HepG2 (cell line): ENCODE results near the gene RUNDC1. TPM values are rescaled to one million over a fixed set of nuclear protein-coding genes. Genes with fewer than 3 reads are reported as not detected.

Source experiments
- DMAP1 ChIP-seq: IDR thresholded peaks from 2 replicates; pipeline ENCODE4 v1.6.1; 2016
- MBNL3 ChIP-seq: fragments of 250-450 bp; sonication (Bioruptor Pico); conservative IDR thresholded peaks from 2 replicates; pipeline ENCODE4 v1.8.0; 2022; ENCODE audit warnings: mild to moderate bottlenecking, inconsistent platforms
- SNAI1 ChIP-seq: sonication (generic); formaldehyde crosslinking; IDR thresholded peaks from 2 replicates; pipeline ENCODE4 v1.5.0; 2020; ENCODE audit warnings: mild to moderate bottlenecking, missing genetic modification reagents, borderline replicate concordance
- SYNCRIP ChIP-seq: fragments of 200-400 bp; formaldehyde crosslinking; IDR thresholded peaks from 2 replicates; pipeline ENCODE4 v1.6.1; 2018; ENCODE audit warnings: mild to moderate bottlenecking, low read depth, low read length; ENCODE audit not compliant: insufficient read depth
- ZNF20 ChIP-seq: sonication (generic); formaldehyde crosslinking; IDR thresholded peaks from 2 replicates; pipeline ENCODE4 v1.4.0; 2020; ENCODE audit warnings: mild to moderate bottlenecking, moderate library complexity, missing genetic modification reagents
- ZNF281 ChIP-seq: sonication (generic); formaldehyde crosslinking; IDR thresholded peaks from 2 replicates; pipeline ENCODE4 v1.4.0; 2020; ENCODE audit warnings: missing genetic modification reagents, borderline replicate concordance
- ZNF350 ChIP-seq: sonication (generic); formaldehyde crosslinking; IDR thresholded peaks from 2 replicates; pipeline ENCODE4 v1.4.0; 2020; ENCODE audit warnings: mild to moderate bottlenecking, low read depth, missing genetic modification reagents, borderline replicate concordance
- ZNF468 ChIP-seq: sonication (generic); formaldehyde crosslinking; IDR thresholded peaks from 2 replicates; pipeline ENCODE4 v1.8.0; 2022; ENCODE audit warnings: mild to moderate bottlenecking, moderate library complexity, missing genetic modification reagents
- polyA plus RNA-seq, 8 experiments: library from polyadenylated mRNA; depleted of rRNA in 3 of 8; stranded (reverse) in 7 of 8; unstranded in 1 of 8; fragments of >200 nt; fragmentation: Illumina TruSeq in 4 of 8; extraction: Trizol in 4 of 8; gene quantifications; 2 replicates each; pipeline versions ENCODE4 v1.2.1 to v1.2.3, GENCODE V29; 2011 to 2016; ENCODE audit warnings: low read depth in 4 of 8, missing spikeins in 1 of 8, mixed read lengths in 1 of 8; ENCODE audit not compliant: insufficient read depth in 1 of 8
- total RNA-seq, 5 experiments: library from RNA; depleted of rRNA; stranded (reverse); fragments of >200 nt; fragmentation: Illumina TruSeq; extraction: Trizol; gene quantifications; 2 replicates each; pipeline ENCODE4 v1.2.3, GENCODE V29; 2016; ENCODE audit warnings: low read depth in 1 of 5
- TF ChIP-seq, protein P1 (sequence below): IDR thresholded peaks from 2 replicates; pipeline ENCODE4 v1.6.1; 2018; ENCODE audit warnings: missing genetic modification reagents
- TF ChIP-seq, protein P2 (sequence below): sonication (generic); formaldehyde crosslinking; IDR thresholded peaks from 2 replicates; pipeline ENCODE4 v1.4.0; 2020; ENCODE audit warnings: missing genetic modification reagents
- TF ChIP-seq, protein P3 (sequence below): sonication (generic); formaldehyde crosslinking; conservative IDR thresholded peaks from 2 replicates; pipeline ENCODE4 v1.8.1; 2023; ENCODE audit warnings: missing genetic modification reagents
- TF ChIP-seq, protein P4 (sequence below): sonication (generic); formaldehyde crosslinking; IDR thresholded peaks from 2 replicates; pipeline ENCODE4 v1.9.0; 2021; ENCODE audit warnings: mild to moderate bottlenecking, missing genetic modification reagents
- TF ChIP-seq, protein P5 (sequence below): IDR thresholded peaks from 2 replicates; pipeline ENCODE4 v1.6.1; 2012; ENCODE audit warnings: inconsistent platforms

The RUNDC1 gene
- total and polyA plus RNA-seq, 2 of the 13 experiments (the other 11 are each of a cell fraction or from before 2014, with no cell fraction given): 10.3 to 11.4 TPM

GRCh38 chr17:43024407-43025289, 44.3 kb downstream of the RUNDC1 start, which contains the start of gene RND2 (continued):
- TF ChIP-seq, protein P1, sequence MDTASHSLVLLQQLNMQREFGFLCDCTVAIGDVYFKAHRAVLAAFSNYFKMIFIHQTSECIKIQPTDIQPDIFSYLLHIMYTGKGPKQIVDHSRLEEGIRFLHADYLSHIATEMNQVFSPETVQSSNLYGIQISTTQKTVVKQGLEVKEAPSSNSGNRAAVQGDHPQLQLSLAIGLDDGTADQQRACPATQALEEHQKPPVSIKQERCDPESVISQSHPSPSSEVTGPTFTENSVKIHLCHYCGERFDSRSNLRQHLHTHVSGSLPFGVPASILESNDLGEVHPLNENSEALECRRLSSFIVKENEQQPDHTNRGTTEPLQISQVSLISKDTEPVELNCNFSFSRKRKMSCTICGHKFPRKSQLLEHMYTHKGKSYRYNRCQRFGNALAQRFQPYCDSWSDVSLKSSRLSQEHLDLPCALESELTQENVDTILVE: peak; percentile 70; the same call in 1 of the 2 replicates
- no peak for TF ChIP-seq MBNL3
- TF ChIP-seq ZNF468 (CRISPR knock-in tag): 0 out of 2 replicates have a peak, but pooled peaks have one; percentile 53
- TF ChIP-seq DMAP1: peak; percentile 65; the same call in 1 of the 2 replicates
- TF ChIP-seq, protein P2, sequence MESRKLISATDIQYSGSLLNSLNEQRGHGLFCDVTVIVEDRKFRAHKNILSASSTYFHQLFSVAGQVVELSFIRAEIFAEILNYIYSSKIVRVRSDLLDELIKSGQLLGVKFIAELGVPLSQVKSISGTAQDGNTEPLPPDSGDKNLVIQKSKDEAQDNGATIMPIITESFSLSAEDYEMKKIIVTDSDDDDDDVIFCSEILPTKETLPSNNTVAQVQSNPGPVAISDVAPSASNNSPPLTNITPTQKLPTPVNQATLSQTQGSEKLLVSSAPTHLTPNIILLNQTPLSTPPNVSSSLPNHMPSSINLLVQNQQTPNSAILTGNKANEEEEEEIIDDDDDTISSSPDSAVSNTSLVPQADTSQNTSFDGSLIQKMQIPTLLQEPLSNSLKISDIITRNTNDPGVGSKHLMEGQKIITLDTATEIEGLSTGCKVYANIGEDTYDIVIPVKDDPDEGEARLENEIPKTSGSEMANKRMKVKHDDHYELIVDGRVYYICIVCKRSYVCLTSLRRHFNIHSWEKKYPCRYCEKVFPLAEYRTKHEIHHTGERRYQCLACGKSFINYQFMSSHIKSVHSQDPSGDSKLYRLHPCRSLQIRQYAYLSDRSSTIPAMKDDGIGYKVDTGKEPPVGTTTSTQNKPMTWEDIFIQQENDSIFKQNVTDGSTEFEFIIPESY (CRISPR knock-in tag): peak; percentile 87
- TF ChIP-seq, protein P3, sequence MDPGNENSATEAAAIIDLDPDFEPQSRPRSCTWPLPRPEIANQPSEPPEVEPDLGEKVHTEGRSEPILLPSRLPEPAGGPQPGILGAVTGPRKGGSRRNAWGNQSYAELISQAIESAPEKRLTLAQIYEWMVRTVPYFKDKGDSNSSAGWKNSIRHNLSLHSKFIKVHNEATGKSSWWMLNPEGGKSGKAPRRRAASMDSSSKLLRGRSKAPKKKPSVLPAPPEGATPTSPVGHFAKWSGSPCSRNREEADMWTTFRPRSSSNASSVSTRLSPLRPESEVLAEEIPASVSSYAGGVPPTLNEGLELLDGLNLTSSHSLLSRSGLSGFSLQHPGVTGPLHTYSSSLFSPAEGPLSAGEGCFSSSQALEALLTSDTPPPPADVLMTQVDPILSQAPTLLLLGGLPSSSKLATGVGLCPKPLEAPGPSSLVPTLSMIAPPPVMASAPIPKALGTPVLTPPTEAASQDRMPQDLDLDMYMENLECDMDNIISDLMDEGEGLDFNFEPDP (CRISPR knock-in tag): no peak
- no peak for TF ChIP-seq ZNF281 (CRISPR knock-in tag)
- no peak for TF ChIP-seq SNAI1 (CRISPR knock-in tag)
- TF ChIP-seq ZNF20: no peak
- no peak for TF ChIP-seq SYNCRIP
- peak; percentile 84 for TF ChIP-seq ZNF350 (CRISPR knock-in tag)
- TF ChIP-seq, protein P4, sequence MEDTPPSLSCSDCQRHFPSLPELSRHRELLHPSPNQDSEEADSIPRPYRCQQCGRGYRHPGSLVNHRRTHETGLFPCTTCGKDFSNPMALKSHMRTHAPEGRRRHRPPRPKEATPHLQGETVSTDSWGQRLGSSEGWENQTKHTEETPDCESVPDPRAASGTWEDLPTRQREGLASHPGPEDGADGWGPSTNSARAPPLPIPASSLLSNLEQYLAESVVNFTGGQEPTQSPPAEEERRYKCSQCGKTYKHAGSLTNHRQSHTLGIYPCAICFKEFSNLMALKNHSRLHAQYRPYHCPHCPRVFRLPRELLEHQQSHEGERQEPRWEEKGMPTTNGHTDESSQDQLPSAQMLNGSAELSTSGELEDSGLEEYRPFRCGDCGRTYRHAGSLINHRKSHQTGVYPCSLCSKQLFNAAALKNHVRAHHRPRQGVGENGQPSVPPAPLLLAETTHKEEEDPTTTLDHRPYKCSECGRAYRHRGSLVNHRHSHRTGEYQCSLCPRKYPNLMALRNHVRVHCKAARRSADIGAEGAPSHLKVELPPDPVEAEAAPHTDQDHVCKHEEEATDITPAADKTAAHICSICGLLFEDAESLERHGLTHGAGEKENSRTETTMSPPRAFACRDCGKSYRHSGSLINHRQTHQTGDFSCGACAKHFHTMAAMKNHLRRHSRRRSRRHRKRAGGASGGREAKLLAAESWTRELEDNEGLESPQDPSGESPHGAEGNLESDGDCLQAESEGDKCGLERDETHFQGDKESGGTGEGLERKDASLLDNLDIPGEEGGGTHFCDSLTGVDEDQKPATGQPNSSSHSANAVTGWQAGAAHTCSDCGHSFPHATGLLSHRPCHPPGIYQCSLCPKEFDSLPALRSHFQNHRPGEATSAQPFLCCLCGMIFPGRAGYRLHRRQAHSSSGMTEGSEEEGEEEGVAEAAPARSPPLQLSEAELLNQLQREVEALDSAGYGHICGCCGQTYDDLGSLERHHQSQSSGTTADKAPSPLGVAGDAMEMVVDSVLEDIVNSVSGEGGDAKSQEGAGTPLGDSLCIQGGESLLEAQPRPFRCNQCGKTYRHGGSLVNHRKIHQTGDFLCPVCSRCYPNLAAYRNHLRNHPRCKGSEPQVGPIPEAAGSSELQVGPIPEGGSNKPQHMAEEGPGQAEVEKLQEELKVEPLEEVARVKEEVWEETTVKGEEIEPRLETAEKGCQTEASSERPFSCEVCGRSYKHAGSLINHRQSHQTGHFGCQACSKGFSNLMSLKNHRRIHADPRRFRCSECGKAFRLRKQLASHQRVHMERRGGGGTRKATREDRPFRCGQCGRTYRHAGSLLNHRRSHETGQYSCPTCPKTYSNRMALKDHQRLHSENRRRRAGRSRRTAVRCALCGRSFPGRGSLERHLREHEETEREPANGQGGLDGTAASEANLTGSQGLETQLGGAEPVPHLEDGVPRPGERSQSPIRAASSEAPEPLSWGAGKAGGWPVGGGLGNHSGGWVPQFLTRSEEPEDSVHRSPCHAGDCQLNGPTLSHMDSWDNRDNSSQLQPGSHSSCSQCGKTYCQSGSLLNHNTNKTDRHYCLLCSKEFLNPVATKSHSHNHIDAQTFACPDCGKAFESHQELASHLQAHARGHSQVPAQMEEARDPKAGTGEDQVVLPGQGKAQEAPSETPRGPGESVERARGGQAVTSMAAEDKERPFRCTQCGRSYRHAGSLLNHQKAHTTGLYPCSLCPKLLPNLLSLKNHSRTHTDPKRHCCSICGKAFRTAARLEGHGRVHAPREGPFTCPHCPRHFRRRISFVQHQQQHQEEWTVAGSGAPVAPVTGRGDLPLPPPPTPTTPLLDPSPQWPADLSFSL (CRISPR knock-in tag): no peak
- TF ChIP-seq, protein P5, sequence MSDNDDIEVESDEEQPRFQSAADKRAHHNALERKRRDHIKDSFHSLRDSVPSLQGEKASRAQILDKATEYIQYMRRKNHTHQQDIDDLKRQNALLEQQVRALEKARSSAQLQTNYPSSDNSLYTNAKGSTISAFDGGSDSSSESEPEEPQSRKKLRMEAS: peak; percentile 64; the same call in 1 of the 2 replicates
